Measurements from ENCODE around the gene KIAA0930.
A peak's percentile ranks its signal among the peaks of the same experiment; 100 is the strongest.

The KIAA0930 gene

DNA sequence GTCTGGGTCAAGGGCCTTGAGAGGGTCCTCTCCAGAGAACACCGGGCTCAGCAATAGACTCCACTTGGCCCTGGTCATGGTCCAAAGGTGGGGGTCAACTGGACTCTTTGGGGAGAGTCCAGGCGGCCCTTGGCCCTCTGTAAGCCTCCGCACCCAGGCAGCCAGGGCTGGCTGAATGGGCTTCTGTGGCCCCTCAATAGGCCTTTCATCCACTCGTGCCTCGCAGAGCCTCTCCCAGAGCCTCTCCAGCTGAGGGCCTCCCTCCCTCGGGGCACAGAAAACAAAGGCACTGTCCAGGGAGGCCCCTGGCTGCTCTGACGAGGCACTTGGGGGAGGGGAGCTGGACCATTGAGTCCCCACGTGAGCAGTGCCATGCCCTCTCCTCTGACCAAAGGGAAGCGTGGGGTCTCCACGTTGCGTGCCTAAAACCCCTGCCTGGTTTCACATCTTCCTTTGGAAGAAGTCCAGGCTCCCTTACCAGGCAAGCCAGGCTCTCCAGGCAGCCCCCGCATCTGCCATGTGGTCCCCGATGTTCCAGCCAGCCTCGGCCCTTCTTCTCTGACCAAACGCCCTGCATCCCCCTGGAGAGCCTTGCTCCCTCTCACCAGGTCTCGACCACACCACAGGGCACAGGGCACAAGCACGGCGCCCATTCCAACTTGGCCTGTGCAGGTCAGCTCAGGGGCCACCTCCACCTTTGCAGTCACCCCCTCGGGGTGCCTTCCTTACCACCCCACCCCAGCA, 15.5 kb downstream of the KIAA0930 start:
- TF ChIP-seq RAD21 (IDR thresholded peaks at IDR 0.05; ENCODE audit: low read depth) (no peak), TAF1 (IDR thresholded peaks at IDR 0.05; ENCODE audit: low read depth) (no peak), EGR1 (IDR thresholded peaks at IDR 0.05) (no peak), EP300 (IDR thresholded peaks at IDR 0.05; ENCODE audit: borderline replicate concordance) (no peak), ZBTB7A (IDR thresholded peaks at IDR 0.05; ENCODE audit: low read depth) (no peak), CEBPB (IDR thresholded peaks at IDR 0.05) (no peak), YY1 (IDR thresholded peaks at IDR 0.05; ENCODE audit: low read depth) (no peak), TCF12 (IDR thresholded peaks at IDR 0.05; ENCODE audit: low read depth) (no peak), TEAD4 (IDR thresholded peaks at IDR 0.05) (no peak), NFIC (IDR thresholded peaks at IDR 0.05) (no peak), FOXM1 (IDR thresholded peaks at IDR 0.05; ENCODE audit: borderline replicate concordance, low read depth) (no peak), CREB1 (IDR thresholded peaks at IDR 0.05; ENCODE audit: low read depth) (no peak)
- TF ChIP-seq, protein P1, sequence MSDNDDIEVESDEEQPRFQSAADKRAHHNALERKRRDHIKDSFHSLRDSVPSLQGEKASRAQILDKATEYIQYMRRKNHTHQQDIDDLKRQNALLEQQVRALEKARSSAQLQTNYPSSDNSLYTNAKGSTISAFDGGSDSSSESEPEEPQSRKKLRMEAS (IDR thresholded peaks at IDR 0.05): no peak
- TF ChIP-seq, protein P2, sequence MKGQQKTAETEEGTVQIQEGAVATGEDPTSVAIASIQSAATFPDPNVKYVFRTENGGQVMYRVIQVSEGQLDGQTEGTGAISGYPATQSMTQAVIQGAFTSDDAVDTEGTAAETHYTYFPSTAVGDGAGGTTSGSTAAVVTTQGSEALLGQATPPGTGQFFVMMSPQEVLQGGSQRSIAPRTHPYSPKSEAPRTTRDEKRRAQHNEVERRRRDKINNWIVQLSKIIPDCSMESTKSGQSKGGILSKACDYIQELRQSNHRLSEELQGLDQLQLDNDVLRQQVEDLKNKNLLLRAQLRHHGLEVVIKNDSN (IDR thresholded peaks at IDR 0.05): no peak
- TF ChIP-seq, protein P3, sequence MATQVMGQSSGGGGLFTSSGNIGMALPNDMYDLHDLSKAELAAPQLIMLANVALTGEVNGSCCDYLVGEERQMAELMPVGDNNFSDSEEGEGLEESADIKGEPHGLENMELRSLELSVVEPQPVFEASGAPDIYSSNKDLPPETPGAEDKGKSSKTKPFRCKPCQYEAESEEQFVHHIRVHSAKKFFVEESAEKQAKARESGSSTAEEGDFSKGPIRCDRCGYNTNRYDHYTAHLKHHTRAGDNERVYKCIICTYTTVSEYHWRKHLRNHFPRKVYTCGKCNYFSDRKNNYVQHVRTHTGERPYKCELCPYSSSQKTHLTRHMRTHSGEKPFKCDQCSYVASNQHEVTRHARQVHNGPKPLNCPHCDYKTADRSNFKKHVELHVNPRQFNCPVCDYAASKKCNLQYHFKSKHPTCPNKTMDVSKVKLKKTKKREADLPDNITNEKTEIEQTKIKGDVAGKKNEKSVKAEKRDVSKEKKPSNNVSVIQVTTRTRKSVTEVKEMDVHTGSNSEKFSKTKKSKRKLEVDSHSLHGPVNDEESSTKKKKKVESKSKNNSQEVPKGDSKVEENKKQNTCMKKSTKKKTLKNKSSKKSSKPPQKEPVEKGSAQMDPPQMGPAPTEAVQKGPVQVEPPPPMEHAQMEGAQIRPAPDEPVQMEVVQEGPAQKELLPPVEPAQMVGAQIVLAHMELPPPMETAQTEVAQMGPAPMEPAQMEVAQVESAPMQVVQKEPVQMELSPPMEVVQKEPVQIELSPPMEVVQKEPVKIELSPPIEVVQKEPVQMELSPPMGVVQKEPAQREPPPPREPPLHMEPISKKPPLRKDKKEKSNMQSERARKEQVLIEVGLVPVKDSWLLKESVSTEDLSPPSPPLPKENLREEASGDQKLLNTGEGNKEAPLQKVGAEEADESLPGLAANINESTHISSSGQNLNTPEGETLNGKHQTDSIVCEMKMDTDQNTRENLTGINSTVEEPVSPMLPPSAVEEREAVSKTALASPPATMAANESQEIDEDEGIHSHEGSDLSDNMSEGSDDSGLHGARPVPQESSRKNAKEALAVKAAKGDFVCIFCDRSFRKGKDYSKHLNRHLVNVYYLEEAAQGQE (IDR thresholded peaks at IDR 0.05; ENCODE audit: low read depth): no peak

DNA sequence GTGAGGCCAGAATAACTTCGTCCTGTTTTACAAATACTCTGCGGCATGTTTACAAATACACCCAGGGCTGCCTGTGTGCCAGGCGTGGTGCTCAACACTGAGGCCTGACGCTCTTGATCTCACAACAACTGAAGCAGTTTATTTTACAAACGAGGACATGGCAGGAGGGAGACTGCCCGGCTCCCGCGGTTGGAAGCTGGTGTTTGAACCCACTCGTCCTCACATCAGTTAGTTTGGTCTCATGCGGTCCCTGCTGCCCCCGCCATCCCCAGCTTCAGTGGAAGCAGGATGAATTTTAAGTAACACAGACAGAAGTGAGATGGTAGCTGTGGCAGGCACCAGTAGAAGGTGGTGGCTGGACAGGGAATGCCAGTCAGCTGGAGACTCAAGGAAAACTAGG, 16.4 kb downstream of the KIAA0930 start:
- TF ChIP-seq ZBTB7A (IDR thresholded peaks at IDR 0.05; ENCODE audit: low read depth) (no peak), CEBPB (IDR thresholded peaks at IDR 0.05) (no peak), FOXM1 (IDR thresholded peaks at IDR 0.05; ENCODE audit: borderline replicate concordance, low read depth) (no peak), RAD21 (IDR thresholded peaks at IDR 0.05; ENCODE audit: low read depth) (no peak), EP300 (IDR thresholded peaks at IDR 0.05; ENCODE audit: borderline replicate concordance) (no peak)
- TF ChIP-seq, protein P2 (IDR thresholded peaks at IDR 0.05): no peak
- TF ChIP-seq, protein P1 (IDR thresholded peaks at IDR 0.05): no peak

DNA sequence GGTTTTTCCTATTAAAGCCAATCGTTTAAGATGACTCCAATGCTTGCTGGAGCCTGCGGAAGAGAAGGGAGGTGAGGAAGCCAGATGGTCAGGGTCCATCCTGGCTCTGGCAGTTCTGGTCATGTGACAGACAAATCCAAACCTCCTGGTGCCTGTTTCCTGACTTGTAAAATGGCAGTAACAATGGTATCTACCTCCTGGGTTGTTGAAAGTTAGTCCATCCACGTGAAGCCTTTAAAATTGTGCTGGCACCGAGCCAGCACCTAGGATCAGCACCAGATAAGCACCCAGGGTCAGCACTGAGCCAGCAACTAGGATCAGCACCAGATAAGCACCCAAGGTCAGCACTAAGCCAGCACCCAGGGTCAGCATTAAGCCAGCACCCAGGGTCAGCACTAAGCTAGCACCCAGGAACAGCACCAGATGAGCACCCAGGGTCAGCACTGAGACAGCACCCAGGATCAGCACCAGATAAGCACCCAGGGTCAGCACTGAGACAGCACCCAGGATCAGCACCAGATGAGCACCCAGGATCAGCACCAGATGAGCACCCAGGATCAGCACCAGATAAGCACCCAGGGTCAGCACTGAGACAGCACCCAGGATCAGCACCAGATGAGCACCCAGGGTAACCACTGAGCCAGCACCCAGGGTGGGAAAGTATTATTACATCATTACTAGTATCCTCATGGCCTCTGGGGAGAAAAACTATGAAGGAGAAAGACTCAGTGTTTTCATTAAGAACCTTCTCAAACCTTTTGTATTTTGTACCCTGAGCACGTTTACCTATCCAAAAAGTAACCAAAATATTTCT, 17.2 kb downstream of the KIAA0930 start:
- TF ChIP-seq ZBTB7A (IDR thresholded peaks at IDR 0.05; ENCODE audit: low read depth): no peak
- peak; percentile 45; the same call in 1 of the 2 replicates for TF ChIP-seq NFIC (IDR thresholded peaks at IDR 0.05)

DNA sequence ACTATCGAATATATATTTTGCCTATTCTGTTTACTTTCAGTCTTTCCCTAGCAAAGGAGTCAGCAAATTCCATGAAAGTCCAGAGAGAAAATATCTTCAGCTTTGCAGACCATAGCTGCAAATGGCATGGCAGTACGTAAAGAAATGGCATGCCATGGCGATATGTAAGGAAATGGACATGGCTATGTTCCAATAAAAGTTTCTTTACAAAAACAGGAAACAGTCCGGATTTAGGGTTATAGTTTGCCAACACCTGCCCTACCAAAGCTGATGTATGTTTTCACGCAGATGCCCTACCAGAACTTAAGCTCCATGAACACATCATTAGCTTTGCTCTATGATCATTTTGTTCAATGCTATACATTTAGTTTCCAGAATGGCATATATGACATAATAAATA, 19.5 kb downstream of the KIAA0930 start:
- TF ChIP-seq, protein P3 (IDR thresholded peaks at IDR 0.05; ENCODE audit: low read depth): no peak
- no peak for TF ChIP-seq RAD21 (IDR thresholded peaks at IDR 0.05; ENCODE audit: low read depth)
- TF ChIP-seq NFIC (IDR thresholded peaks at IDR 0.05): no peak
- TF ChIP-seq, protein P2 (IDR thresholded peaks at IDR 0.05): no peak
- no peak for TF ChIP-seq CREB1 (IDR thresholded peaks at IDR 0.05; ENCODE audit: low read depth)
- TF ChIP-seq FOXM1 (IDR thresholded peaks at IDR 0.05; ENCODE audit: borderline replicate concordance, low read depth): no peak
- TF ChIP-seq ZBTB7A (IDR thresholded peaks at IDR 0.05; ENCODE audit: low read depth): no peak
- TF ChIP-seq TAF1 (IDR thresholded peaks at IDR 0.05; ENCODE audit: low read depth): no peak
- no peak for TF ChIP-seq EGR1 (IDR thresholded peaks at IDR 0.05)
- no peak for TF ChIP-seq TEAD4 (IDR thresholded peaks at IDR 0.05)
- no peak for TF ChIP-seq TCF12 (IDR thresholded peaks at IDR 0.05; ENCODE audit: low read depth)
- TF ChIP-seq, protein P1 (IDR thresholded peaks at IDR 0.05): no peak
- no peak for TF ChIP-seq EP300 (IDR thresholded peaks at IDR 0.05; ENCODE audit: borderline replicate concordance)
- TF ChIP-seq YY1 (IDR thresholded peaks at IDR 0.05; ENCODE audit: low read depth): no peak
- no peak for TF ChIP-seq CEBPB (IDR thresholded peaks at IDR 0.05)

DNA sequence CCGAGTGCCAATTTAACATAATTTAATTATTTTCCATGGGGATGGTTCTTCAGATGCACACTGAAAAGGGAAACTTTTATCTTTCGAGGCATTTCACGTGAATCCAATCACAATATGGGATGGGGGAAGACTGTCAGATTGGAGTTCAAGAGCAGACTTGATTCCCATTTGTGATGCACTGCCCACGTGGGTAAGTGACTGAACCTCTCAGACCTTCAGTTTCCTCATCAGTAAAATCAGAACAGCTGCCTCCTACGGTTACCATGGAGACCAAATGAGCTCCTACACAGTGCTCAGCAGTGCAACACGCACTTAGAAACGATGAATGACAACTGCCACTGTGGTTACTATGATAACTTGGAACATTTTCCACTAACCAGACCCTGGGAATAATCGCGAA, 21.7 kb downstream of the KIAA0930 start:
- no peak for TF ChIP-seq RAD21 (IDR thresholded peaks at IDR 0.05; ENCODE audit: low read depth)
- no peak for TF ChIP-seq NFIC (IDR thresholded peaks at IDR 0.05)
- TF ChIP-seq EP300 (IDR thresholded peaks at IDR 0.05; ENCODE audit: borderline replicate concordance): no peak
- TF ChIP-seq, protein P1 (IDR thresholded peaks at IDR 0.05): no peak
- TF ChIP-seq CEBPB (IDR thresholded peaks at IDR 0.05): no peak
- no peak for TF ChIP-seq TEAD4 (IDR thresholded peaks at IDR 0.05)
- TF ChIP-seq, protein P3 (IDR thresholded peaks at IDR 0.05; ENCODE audit: low read depth): no peak
- TF ChIP-seq ZBTB7A (IDR thresholded peaks at IDR 0.05; ENCODE audit: low read depth): no peak
- TF ChIP-seq EGR1 (IDR thresholded peaks at IDR 0.05): no peak
- TF ChIP-seq CREB1 (IDR thresholded peaks at IDR 0.05; ENCODE audit: low read depth): no peak
- TF ChIP-seq TAF1 (IDR thresholded peaks at IDR 0.05; ENCODE audit: low read depth): no peak
- TF ChIP-seq TCF12 (IDR thresholded peaks at IDR 0.05; ENCODE audit: low read depth): no peak
- TF ChIP-seq YY1 (IDR thresholded peaks at IDR 0.05; ENCODE audit: low read depth): no peak
- TF ChIP-seq, protein P2 (IDR thresholded peaks at IDR 0.05): no peak
- no peak for TF ChIP-seq FOXM1 (IDR thresholded peaks at IDR 0.05; ENCODE audit: borderline replicate concordance, low read depth)
